Measurements from ENCODE around the gene SERBP1. TPM values are rescaled to one million over a fixed set of nuclear protein-coding genes. Genes with fewer than 3 reads are reported as not detected.

The SERBP1 gene
- total and polyA plus RNA-seq, 2 of the 8 experiments (the other 6 are each of a cell fraction or from before 2014, with no cell fraction given) = 229 to 536 TPM

DNA sequence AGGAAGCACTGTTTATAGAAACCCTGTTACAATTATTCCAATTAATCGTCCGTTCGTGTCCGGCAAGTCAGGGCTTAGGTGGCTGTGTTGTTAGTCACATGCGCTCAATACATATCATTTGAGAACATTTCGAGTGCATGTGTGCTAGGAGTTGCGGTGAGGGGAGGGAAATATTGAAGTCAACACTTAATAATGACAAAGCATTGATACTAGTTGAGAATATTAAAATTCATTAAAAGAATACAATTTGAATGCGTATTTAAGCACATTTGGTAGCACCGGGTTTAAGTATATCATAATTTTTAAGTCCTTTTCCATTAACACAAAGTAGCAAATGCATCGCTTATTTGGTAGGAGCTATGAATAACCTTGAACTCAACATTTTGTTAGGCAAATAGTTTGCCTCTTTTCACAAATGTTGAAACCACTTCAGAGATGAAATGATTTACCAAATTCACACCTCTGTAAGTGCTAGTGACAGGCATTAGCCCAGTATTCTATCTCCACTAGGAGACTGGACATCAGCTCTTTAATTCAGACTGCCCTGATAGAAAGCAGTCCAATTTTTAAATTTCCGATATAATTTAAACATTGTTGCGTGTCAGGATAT lies 1.1 kb upstream of the SERBP1 start:
- no peak for DNase-seq (ENCODE audit: low read depth in 1 of 2, low spot score in 2 of 2)
- no peaks in the 10 kb centered on the region for H3K9me3 ChIP-seq (ENCODE audit: insufficient read depth in 2 of 2, low read depth in 1 of 2, low read length in 1 of 2)
- H3K18ac ChIP-seq (ENCODE audit: extremely low read depth, low read length) = peak overlapping the region; percentile 98; the same call in 1 of the 2 replicates
- no peak overlapping the region for H3K14ac ChIP-seq (ENCODE audit: insufficient read length)
- no peaks in the 10 kb centered on the region for H3K79me1 ChIP-seq (ENCODE audit: low read depth, low read length)
- H2BK20ac ChIP-seq (ENCODE audit: low read length) = no peak overlapping the region
- peak; percentile 58 for TF ChIP-seq ASH2L (IDR thresholded peaks at IDR 0.05; ENCODE audit: low read length)
- no peak for TF ChIP-seq KDM4A (IDR thresholded peaks at IDR 0.05; ENCODE audit: low read depth, low read length, severe bottlenecking)
- H4K91ac ChIP-seq (replicated peaks; ENCODE audit: insufficient read length, low read length) = no peak overlapping the region
- peak overlapping the region; percentile 91 to 94 for H3K4me2 ChIP-seq (ENCODE audit: insufficient read depth in 1 of 2, low read depth in 2 of 2, low read length in 2 of 2)
- H2BK120ac ChIP-seq (replicated peaks; ENCODE audit: low read depth, low read length) = no peak overlapping the region
- peaks cover 0 to 12% (median 2%) of the 10 kb centered on the region in 4 experiments; a peak in 3 of 7 replicates for H3K4me1 ChIP-seq (replicated peaks in 1 of 4; ENCODE audit: control insufficient read depth in 3 of 4, insufficient read depth in 4 of 4, low read length in 3 of 4)
- H2BK15ac ChIP-seq (ENCODE audit: low read length) = no peak overlapping the region
- peak overlapping the region; percentile 80 to 98 (median 94) for H3K9ac ChIP-seq (replicated peaks in 1 of 4; ENCODE audit: extremely low read depth in 1 of 4, low read depth in 3 of 4, low read length in 3 of 4)
- 22% methylated on average over 12 of the region's 12 CpGs; no CpG with 5 or more reads in 1 of the 2 experiments for WGBS, 2 experiments (ENCODE audit: extremely low coverage in 1 of 2, insufficient coverage in 1 of 2, insufficient read length in 1 of 2, insufficient replicate concordance in 2 of 2, low coverage in 1 of 2, low lambda C conversion rate in 2 of 2, missing lambda C conversion rate in 1 of 2)
- no peak for FAIRE-seq
- no peak overlapping the region for H3K23ac ChIP-seq (ENCODE audit: insufficient read length)
- peak overlapping the region; percentile 99; the same call in 1 of the 2 replicates for H2AFZ ChIP-seq (ENCODE audit: low read length)
- H3K4me3 ChIP-seq (ENCODE audit: extremely low read depth in 1 of 4, insufficient read depth in 2 of 4, low read depth in 3 of 4, low read length in 4 of 4) = peak overlapping the region; percentile 76 to 100 (median 97)
- peak overlapping the region; percentile 93; the same call in 1 of the 2 replicates for H4K8ac ChIP-seq (ENCODE audit: extremely low read depth, insufficient read depth, low read length)
- H2BK5ac ChIP-seq (ENCODE audit: low read depth, low read length) = peak overlapping the region; percentile 91
- H3K4ac ChIP-seq (replicated peaks; ENCODE audit: insufficient read length, low read depth, low read length) = peak overlapping the region; percentile 44
- H2AK5ac ChIP-seq (ENCODE audit: low read depth, low read length) = no peak overlapping the region; the same call in 1 of the 2 replicates
- peak overlapping the region; percentile 84 for H3K56ac ChIP-seq (replicated peaks; ENCODE audit: insufficient read length, low read depth, low read length)
- POLR2A ChIA-PET (ENCODE audit: partially characterized antibody) = interaction anchor here (0.7 to 7.8 kb wide), 26 partner anchors 9 to 506 kb away, joined by 3 to 153 read pairs (median 6); partner anchors contain the start of genes DNAI4 and MIER1
- no peaks in the 10 kb centered on the region for H3K27me3 ChIP-seq (replicated peaks in 1 of 4; ENCODE audit: control insufficient read depth in 3 of 4, extremely low read depth in 1 of 4, insufficient read depth in 3 of 4, low read length in 3 of 4)
- H3K27ac ChIP-seq (ENCODE audit: low read depth, low read length) = peak overlapping the region; percentile 94; the same call in 1 of the 2 replicates
- CTCF ChIA-PET (ENCODE audit: partially characterized antibody) = interaction anchor here (0.8 to 6.7 kb wide), 13 partner anchors 8 to 218 kb away, joined by 3 to 40 read pairs (median 5); no protein-coding TSS in a partner anchor
- peaks cover 33 to 49% of the 10 kb centered on the region in 2 experiments for H3K79me2 ChIP-seq (ENCODE audit: control insufficient read depth in 1 of 2, insufficient read depth in 2 of 2, low read length in 2 of 2)
- H2BK12ac ChIP-seq (ENCODE audit: low read depth, low read length) = peak overlapping the region; percentile 52
- H4K20me1 ChIP-seq (replicated peaks in 1 of 2; ENCODE audit: control insufficient read depth in 1 of 2, insufficient read depth in 2 of 2, low read length in 2 of 2) = peaks cover 18 to 33% of the 10 kb centered on the region in 2 experiments
- H3K23me2 ChIP-seq (ENCODE audit: low read depth, low read length) = peaks cover 7% of the 10 kb centered on the region
- H3K36me3 ChIP-seq (ENCODE audit: control insufficient read depth in 2 of 4, insufficient read depth in 4 of 4, low read length in 3 of 4) = peaks cover 0 to 18% (median 3%) of the 10 kb centered on the region in 4 experiments; a peak in 4 of 8 replicates
- peak overlapping the region; percentile 71 for H4K5ac ChIP-seq (ENCODE audit: insufficient read length, low read depth, low read length)
